H1 (cell line): Measurements from ENCODE around the gene LCE1B. TPM values are rescaled to one million over a fixed set of nuclear protein-coding genes. Genes with fewer than 3 reads are reported as not detected.

Experiments used
- ASH2L ChIP-seq: fragments of 200-600, 300-600 bp; sonication (generic); IDR thresholded peaks from one replicate; pipeline ENCODE4 v1.7.1; 2017; ENCODE audit warnings: low read length
- CTCF ChIP-seq, 3 experiments: IDR thresholded peaks; 1 replicate in 2 of 3; 2 replicates in 1 of 3; pipeline versions ENCODE4 v1.5.1 to v1.6.1; 2011; ENCODE audit warnings: low read length in 3 of 3, mild to moderate bottlenecking in 3 of 3, inconsistent platforms in 2 of 3, low read depth in 1 of 3, moderate library complexity in 1 of 3; ENCODE audit not compliant: insufficient read depth in 1 of 3; ENCODE audit errors: control extremely low read depth in 1 of 3
- polyA plus RNA-seq, 7 experiments: library from polyadenylated mRNA; depleted of rRNA in 3 of 7; stranded (reverse) in 5 of 7; unstranded in 2 of 7; fragments of >200 nt in 5 of 7; fragments of 200-250 nt in 2 of 7; gene quantifications; 1 replicate in 5 of 7; 2 replicates in 1 of 7; 4 replicates in 1 of 7; pipeline versions ENCODE4 v1.2.1 to v1.2.3, GENCODE V29; 2011 to 2013; ENCODE audit warnings: missing spikeins in 2 of 7, mixed read lengths in 2 of 7
- total RNA-seq: library from RNA; stranded (reverse); fragmentation: NEBNext Ultra II Directional; extraction: Animal tissue kit (Norgen Biotek cat#: 25700); gene quantifications from 2 replicates; pipeline ENCODE4 v1.2.1, GENCODE V29; 2021

The LCE1B gene
- total and polyA plus RNA-seq, 2 of the 8 experiments (the other 6 are each of a cell fraction or from before 2014, with no cell fraction given): not detected

- TF ChIP-seq CTCF (IDR thresholded peaks at IDR 0.05; ENCODE audit: control extremely low read depth in 1 of 3, insufficient read depth in 1 of 3, low read depth in 1 of 3, low read length in 3 of 3): peak in 1 of 3 experiments; percentile 15; a peak in 1 of 4 replicates
- no peak for TF ChIP-seq ASH2L
Measured at GRCh38 chr1:152777510-152778137, 34.1 kb upstream of the LCE1B start (continued).
